GM21825 (cell line): ENCODE measurements around the gene SHISA8.
A peak's percentile ranks its signal among the peaks of the same experiment; 100 is the strongest.
"Not testable (repeated sequence)": the region's sequence is repeated elsewhere in the genome, so short reads cannot be mapped to it uniquely, and the experiment has no call there.

ENCODE experiments used
- ATAC-seq: cut with Tn5 transposase; IDR thresholded peaks from one replicate; pipeline ENCODE4 v1.9.1; 2021; ENCODE audit warnings: mild to moderate bottlenecking, moderate library complexity; ENCODE audit not compliant: unreplicated experiment

Gene SHISA8

GRCh38 chr22:41915035-41915785 is at the start of gene SHISA8:
Gene SHISA8 (minus strand): TSS chr22:41915074. CDS start chr22:41914667, 407 bp downstream.
- ATAC-seq: peak; percentile 34

DNA sequence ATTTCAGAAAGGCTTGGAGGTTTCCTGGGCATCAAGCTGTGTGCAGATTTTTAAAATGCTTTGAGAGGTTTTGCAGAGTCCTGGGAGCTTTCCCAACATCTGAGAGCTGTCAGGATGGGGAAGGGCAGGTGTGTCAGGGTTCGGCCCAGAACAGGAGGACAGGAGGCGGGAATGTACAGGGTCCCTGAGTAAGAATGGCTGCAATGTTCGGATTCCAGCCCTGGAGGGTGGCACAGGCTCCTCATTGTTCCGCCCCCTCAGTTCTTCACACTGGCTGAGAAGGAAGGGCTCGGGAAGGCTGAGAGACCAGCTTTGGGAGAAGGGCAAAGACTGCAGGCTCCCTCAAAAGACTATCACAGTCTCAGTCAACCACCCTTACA is 49.2 kb upstream of the SHISA8 start:
- ATAC-seq: no peak

DNA sequence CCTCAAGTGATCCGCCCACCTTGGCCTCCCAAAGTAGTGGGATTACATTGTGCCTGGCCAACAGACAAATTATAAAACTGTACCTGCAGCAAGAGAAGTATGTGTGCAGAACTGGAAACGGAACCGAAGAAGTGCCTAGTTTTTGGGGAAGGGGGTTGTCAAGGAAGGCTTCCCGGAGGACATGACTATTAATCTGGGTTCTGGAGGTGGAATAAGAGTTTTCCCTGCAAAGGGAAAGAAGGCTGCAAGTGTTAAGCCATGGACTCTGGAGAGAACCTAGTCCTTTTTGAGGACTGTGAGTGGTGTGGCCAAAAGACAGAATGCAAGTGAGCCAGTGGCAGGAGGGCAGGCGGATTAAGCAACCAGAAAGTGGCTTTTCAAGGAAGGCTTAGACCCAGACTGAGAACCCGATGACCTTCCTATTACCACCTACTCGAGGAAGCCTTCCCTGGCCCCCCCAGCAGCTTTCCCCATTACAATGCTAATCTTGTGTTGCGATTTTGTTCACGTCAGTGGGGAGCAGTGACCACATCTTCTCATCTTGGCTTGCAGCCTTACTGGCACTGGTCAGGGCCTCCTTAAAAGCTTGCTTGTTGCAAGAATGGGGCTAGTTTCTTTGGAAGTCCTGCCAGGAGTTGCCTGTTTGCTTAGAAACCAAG is 48.7 kb upstream of the SHISA8 start:
- no peak for ATAC-seq

GRCh38 chr22:41957941-41958556 is 43.2 kb upstream of the SHISA8 start:
- ATAC-seq: no peak

DNA sequence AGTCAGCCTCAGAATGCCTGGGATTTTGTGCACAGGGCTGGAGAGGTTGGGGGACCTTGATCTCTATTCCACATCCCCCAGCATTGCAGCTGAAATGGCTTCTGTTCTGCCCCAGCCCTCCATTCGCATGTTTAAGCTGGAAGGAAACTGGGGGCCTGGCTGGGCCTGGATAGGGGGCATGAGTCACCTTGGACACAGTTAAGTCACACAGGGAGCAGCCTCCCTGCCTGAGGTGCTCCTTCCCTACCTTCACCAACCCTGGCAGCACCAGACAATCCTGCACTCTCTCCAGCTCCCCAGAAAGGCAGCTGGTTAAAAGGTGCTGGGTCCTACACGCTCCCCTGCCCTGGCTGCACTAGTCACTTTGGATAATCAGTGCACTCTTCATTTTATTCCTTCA is 37.8 kb upstream of the SHISA8 start:
- no peak for ATAC-seq

- ATAC-seq: no peak
Observed at GRCh38 chr22:41951898-41952474, 37.1 kb upstream of the SHISA8 start, which contains the start of gene SMIM45. Gene SMIM45 (plus strand): TSS chr22:41952150.

GRCh38 chr22:41949297-41949965 is 34.6 kb upstream of the SHISA8 start:
- no peak for ATAC-seq

- ATAC-seq: not testable (repeated sequence)
Observed at GRCh38 chr22:41948928-41949296, 34.0 kb upstream of the SHISA8 start.

- ATAC-seq: no peak
Observed at GRCh38 chr22:41948142-41948541, 33.3 kb upstream of the SHISA8 start.

GRCh38 chr22:41947424-41948080 is 32.7 kb upstream of the SHISA8 start:
- ATAC-seq: no peak

DNA sequence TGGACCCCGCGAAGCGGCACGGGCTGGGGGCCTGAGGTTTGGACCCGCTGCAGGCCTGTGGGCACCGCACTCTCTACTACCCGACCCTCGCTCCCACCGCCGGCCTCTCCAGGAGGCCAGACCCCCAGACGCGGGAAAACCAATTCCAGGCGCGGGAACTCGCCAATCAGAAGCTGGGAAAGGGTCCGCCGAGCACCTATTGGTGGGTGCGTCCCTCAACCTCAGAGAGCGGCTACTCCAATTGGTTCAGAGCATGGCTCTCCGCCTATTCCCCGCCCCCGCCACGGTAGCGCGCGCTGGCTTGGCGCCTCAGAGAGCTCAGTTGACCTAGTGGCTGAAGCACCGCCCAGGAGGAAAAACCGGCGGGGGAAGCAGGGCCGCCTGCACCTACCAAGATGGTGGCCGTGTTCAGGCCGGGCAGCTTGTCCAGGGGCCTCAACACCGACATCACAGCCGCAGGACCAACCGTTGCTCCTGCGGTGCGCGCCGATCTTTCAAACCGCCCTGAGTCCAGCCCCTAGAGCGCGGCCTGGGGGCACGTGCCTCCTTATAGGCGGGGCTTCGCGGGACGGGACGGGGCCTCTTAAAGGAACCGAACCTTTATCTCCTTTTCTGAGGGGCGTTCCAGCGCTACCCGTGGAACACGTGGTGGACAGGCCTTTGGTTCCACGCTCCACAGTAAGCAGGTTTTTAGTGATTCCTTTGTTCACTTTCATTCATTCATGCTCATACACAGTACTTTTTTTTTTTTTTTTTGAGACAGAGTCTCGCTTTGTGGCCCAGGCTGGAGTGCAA is 32.0 kb upstream of the SHISA8 start, which contains the start of gene CENPM:
Gene CENPM, minus strand, starts transcription at position 524 of the 795 bp plus-strand sequence. Its CDS starts 76 bp downstream, at position 448.
- peak; percentile 67 for ATAC-seq

- ATAC-seq: no peak
Observed at GRCh38 chr22:41943661-41944209, 28.9 kb upstream of the SHISA8 start.

DNA sequence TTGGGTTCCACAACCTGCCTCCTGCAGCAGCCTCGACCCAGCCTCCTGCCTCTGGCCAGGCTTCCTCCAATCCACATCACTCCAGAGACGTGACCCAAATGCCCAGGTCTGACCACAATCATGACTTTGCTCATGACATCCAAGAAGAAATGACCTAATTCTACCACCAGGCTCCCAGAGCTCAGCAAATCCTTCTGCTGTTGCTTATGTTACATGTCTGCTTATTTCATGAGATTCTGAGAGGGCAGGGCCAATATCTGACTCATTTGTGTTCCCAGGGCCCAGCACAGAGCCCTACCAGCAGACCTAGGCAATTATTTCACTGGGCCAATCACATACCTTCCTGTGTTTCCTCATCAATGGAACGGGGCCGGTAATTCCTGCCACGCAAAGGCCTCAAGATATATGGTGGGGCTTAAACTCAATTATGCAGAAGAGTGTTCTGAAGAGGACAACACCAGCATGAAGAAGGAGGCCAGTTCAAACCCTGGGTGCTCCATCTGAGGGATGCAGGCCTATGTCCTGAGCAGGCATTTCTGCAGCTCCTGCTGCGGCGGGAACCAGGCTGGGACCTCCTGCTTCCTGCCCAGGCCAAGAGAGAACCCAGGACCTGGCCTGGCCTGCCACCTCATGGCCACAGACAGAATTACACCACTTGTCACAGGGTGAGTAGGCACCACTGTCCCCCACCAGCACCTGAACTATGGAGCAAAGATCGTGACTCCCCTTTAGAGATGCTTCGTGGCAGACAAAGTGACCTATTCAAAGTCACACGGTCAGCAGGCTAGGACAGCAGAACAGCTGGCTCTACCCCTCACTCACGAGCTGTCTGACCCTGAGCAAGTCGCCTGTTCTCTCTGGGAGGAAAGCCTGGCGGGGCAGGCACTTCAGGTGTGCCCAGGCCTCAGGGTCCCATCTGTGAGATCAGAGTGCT is 26.2 kb upstream of the SHISA8 start:
- peak; percentile 34 for ATAC-seq

DNA sequence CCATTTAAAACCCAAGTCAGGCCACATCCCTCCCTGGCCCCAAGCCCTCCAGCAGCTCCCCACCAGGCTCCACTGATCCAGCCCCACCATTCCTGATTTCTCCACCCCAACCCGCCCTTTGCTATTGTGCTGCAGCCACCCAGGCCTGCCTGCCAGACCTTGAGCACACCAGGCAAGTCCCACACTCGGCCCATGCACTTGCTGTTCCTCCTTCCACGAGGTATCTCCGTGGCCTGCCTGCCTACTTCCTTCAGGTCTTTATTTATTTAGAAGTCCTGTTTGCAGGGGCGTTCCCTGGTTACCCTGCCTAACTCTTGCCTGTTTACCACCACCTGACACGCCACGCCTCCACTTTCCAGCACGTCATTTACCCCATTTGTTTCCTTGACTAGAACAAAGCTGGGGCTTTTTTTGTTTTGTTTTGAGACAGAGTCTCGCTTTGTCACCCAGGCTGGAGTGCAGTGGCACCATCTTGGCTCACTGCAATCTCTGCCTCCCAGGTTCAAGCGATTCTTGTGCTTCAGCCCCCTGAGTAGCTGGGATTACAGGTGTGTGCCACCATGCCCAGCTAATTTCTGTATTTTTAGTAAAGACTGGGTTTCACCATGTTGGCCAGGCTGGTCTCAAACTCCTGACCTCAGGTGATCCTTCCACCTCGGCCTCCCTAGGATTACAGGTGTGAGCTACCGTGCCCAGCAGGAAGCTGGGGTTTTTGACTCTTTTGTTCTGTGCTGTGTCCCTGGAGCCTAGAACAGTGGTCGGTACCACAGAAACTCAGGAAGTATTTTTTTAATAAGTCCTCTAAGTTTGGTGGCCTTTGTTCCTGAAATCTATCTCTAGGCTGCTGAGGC is 25.3 kb upstream of the SHISA8 start:
- ATAC-seq: peak; percentile 47

DNA sequence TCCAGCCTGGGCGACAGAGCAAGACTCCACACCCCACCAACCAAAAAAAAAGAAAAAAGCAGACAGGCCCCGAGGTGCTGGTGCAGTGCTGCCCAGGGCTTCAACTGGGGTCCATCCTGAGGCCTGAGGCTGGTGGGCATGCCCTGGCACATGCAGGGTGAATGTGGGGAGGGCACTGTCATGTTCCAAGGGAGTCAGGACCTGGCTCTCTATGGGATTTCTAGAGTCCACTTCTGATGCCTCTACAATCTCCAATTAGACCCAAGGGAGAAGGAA is 22.0 kb upstream of the SHISA8 start:
- no peak for ATAC-seq

GRCh38 chr22:41935509-41935908 is 20.6 kb upstream of the SHISA8 start:
- ATAC-seq: no peak

- no peak for ATAC-seq
Observed at GRCh38 chr22:41935015-41935351, 20.1 kb upstream of the SHISA8 start.
